Body of pancreas (tissue), 4 donors: ENCODE measurements around the gene TRIM34. TPM values are rescaled to one million over a fixed set of nuclear protein-coding genes. Genes with fewer than 3 reads are reported as not detected.

Experiments
- ATAC-seq: fragments of 150-250 bp; one replicate; pipeline ENCODE4 v1.9.1; 2016
- DNase-seq, 4 donors: peaks; one replicate each; pipeline ENCODE4 v3.0.0-alpha.2; 2019
- H3K27ac ChIP-seq, 4 donors: fragments of 200-600 bp; sonication (generic); 1 replicate in 3 of 4; 2 replicates in 1 of 4; pipeline versions ENCODE4 v1.5.1 to v1.6.1; 2016 to 2019; ENCODE audit warnings: mild to moderate bottlenecking in 1 of 4, mixed read lengths in 1 of 4, moderate library complexity in 1 of 4
- H3K27me3 ChIP-seq, 2 donors: fragments of 200-600 bp; sonication (generic); one replicate each; pipeline ENCODE4 v1.6.0; 2016; ENCODE audit warnings: mild to moderate bottlenecking in 1 of 2
- H3K36me3 ChIP-seq, 2 donors: fragments of 200-600 bp; sonication (generic); replicated peaks in 1 of 2; 2 replicates each; pipeline ENCODE4 v1.5.1; 2016; ENCODE audit warnings: low read depth in 2 of 2; ENCODE audit not compliant: insufficient read depth in 1 of 2
- H3K4me1 ChIP-seq: fragments of 200-600 bp; sonication (generic); one replicate; pipeline ENCODE4 v1.6.0; 2016
- H3K4me3 ChIP-seq, 2 donors: fragments of 200-600 bp; sonication (generic); 1 replicate in 1 of 2; 2 replicates in 1 of 2; pipeline ENCODE4 v1.5.1; 2016 to 2019
- H3K9me3 ChIP-seq, 3 donors: fragments of 200-600 bp; sonication (generic); 1 replicate in 2 of 3; 2 replicates in 1 of 3; pipeline ENCODE4 v1.5.1; 2016
- CTCF ChIP-seq, 7 experiments: fragments of 450-650 bp in 4 of 7; fragments of 200-600 bp in 3 of 7; sonication (generic) in 3 of 7; IDR thresholded peaks; one replicate each; pipeline ENCODE4 v1.5.1; 2016 to 2019; ENCODE audit warnings: antibody characterized with exemption in 7 of 7
- POLR2A ChIP-seq, 3 donors: fragments of 450-650 bp; IDR thresholded peaks; one replicate each; pipeline ENCODE4 v1.6.1; 2016; ENCODE audit warnings: antibody characterized with exemption in 3 of 3, mild to moderate bottlenecking in 2 of 3
- WGBS, 2 donors: methylation state at CpG; one replicate each; pipeline ENCODE4 v1.1.5; 2017; 5-methylcytosine and 5-hydroxymethylcytosine counted together
- intact Hi-C: fragments of 100-400 bp; cut with DNase I; formaldehyde crosslinking; loops from one replicate; pipeline ENCODE4 v1.15.1; 2023
- total RNA-seq, 2 donors: library from RNA; depleted of rRNA; stranded (reverse); fragments of >200 nt; gene quantifications; one replicate each; pipeline ENCODE4 v1.1.0, GENCODE V29; 2016

The TRIM34 gene, protein sequence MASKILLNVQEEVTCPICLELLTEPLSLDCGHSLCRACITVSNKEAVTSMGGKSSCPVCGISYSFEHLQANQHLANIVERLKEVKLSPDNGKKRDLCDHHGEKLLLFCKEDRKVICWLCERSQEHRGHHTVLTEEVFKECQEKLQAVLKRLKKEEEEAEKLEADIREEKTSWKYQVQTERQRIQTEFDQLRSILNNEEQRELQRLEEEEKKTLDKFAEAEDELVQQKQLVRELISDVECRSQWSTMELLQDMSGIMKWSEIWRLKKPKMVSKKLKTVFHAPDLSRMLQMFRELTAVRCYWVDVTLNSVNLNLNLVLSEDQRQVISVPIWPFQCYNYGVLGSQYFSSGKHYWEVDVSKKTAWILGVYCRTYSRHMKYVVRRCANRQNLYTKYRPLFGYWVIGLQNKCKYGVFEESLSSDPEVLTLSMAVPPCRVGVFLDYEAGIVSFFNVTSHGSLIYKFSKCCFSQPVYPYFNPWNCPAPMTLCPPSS
- 1 to 10 TPM; 2.9 to 4.6 TPM for total RNA-seq

- Histone ChIP-seq H3K4me1 (peaks cover 29% of the 10 kb centered on the region), H3K36me3 (no peaks in the 10 kb centered on the region), H3K27ac (peak within 1 kb of the TSS; percentile 4 to 79 (median 54)), H3K4me3 (peak within 1 kb of the TSS; percentile 6 to 76), H3K27me3 (no peaks in the 10 kb centered on the region), H3K9me3 (no peaks in the 10 kb centered on the region)
- peak; percentile 90 for ATAC-seq
- 13 to 17% methylated on average over 7 of the region's 7 CpGs for WGBS, 2 donors
- DNase-seq: peak; percentile 58 to 79 (median 66)
- no peak for TF ChIP-seq CTCF (IDR thresholded peaks at IDR 0.05)
- TF ChIP-seq POLR2A (IDR thresholded peaks at IDR 0.05): peak in 2 of 3 donors; percentile 53 to 54
- intact Hi-C loops: no loop called here
Observed at GRCh38 chr11:5624489-5625279, at the start of gene TRIM34. TRIM34 (plus strand) TSS chr11:5625001; CDS start chr11:5632332, 7,331 bp downstream.

DNA sequence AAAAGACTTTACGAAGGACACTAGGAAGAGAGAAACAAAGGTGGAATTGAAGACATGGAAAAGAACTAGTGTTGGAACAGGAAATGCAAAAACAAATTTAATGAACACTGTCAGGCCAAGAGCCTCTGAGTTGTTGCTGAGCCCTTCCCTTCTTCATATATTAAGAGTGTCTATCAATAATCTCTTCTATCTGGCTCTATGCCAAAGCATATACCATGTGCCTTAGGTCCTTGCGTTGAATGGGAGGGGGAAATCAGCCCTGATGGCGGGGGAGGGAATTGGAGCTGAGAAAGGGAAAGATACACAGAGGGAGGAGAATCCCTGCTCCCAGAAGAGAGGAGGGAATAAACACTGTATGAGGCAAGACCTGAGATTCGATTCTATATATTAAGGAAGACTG, 49.6 kb upstream of the TRIM34 start:
- H3K27me3 ChIP-seq: no peaks in the 10 kb centered on the region
- no peak overlapping the region for H3K27ac ChIP-seq
- no peaks in the 10 kb centered on the region for H3K9me3 ChIP-seq
- no peak overlapping the region for H3K4me3 ChIP-seq
- ATAC-seq: no peak
- no peaks in the 10 kb centered on the region for H3K36me3 ChIP-seq
- 70 to 71% methylated on average over 4 of the region's 4 CpGs for WGBS, 2 donors
- intact Hi-C loops: no loop called here
- no peak for DNase-seq
- TF ChIP-seq POLR2A (IDR thresholded peaks at IDR 0.05) (no peak), CTCF (IDR thresholded peaks at IDR 0.05) (no peak)
- H3K4me1 ChIP-seq: no peaks in the 10 kb centered on the region

- no peak for DNase-seq
- Histone ChIP-seq H3K36me3 (no peaks in the 10 kb centered on the region), H3K4me3 (no peak overlapping the region), H3K4me1 (no peaks in the 10 kb centered on the region), H3K27me3 (no peaks in the 10 kb centered on the region), H3K9me3 (no peaks in the 10 kb centered on the region), H3K27ac (no peak overlapping the region)
- no peak for ATAC-seq
- TF ChIP-seq CTCF (IDR thresholded peaks at IDR 0.05) (no peak), POLR2A (IDR thresholded peaks at IDR 0.05) (no peak)
- intact Hi-C loops: no loop called here
Observed at GRCh38 chr11:5577101-5577500, 47.7 kb upstream of the TRIM34 start.

GRCh38 chr11:5580577-5580976, 44.2 kb upstream of the TRIM34 start, which contains the start of gene OR52B6:
OR52B6 (plus strand) TSS chr11:5580877; CDS start chr11:5580877, 0 bp downstream.
- WGBS, 2 donors: 91 to 93% methylated on average over 8 of the region's 8 CpGs
- no peaks in the 10 kb centered on the region for H3K27me3 ChIP-seq
- no peaks in the 10 kb centered on the region for H3K9me3 ChIP-seq
- no peaks in the 10 kb centered on the region for H3K4me1 ChIP-seq
- H3K4me3 ChIP-seq: no peak within 1 kb of the TSS
- no peaks in the 10 kb centered on the region for H3K36me3 ChIP-seq
- ATAC-seq (no peak), DNase-seq (no peak)
- H3K27ac ChIP-seq: no peak within 1 kb of the TSS
- TF ChIP-seq CTCF (IDR thresholded peaks at IDR 0.05) (no peak), POLR2A (IDR thresholded peaks at IDR 0.05) (no peak)
- intact Hi-C loops: no loop called here
